DOHH2 (cell line): ENCODE results near the gene IRGC.

Experiments used
- H3F3A ChIP-seq: fragments of 200-600 bp; sonication (generic), shearing (Covaris generic); 2 replicates; pipeline ENCODE4 v1.6.0; 2016; ENCODE audit warnings: antibody characterized with exemption, mild to moderate bottlenecking; ENCODE audit not compliant: control insufficient read depth, insufficient read depth
- H3K27ac ChIP-seq: fragments of 200-600 bp; sonication (generic); 2 replicates; pipeline ENCODE4 v1.5.1; 2014; ENCODE audit warnings: low read depth, mild to moderate bottlenecking, low read length, moderate library complexity
- H3K27me3 ChIP-seq: fragments of 200-600 bp; sonication (generic); 2 replicates; pipeline ENCODE4 v1.6.1; 2014; ENCODE audit warnings: mild to moderate bottlenecking, low read length, mixed read lengths; ENCODE audit not compliant: control insufficient read depth
- H3K36me3 ChIP-seq: fragments of 200-600 bp; sonication (generic); 2 replicates; pipeline ENCODE4 v1.6.1; 2014; ENCODE audit warnings: mild to moderate bottlenecking, low read length, moderate library complexity, mixed read lengths; ENCODE audit not compliant: control insufficient read depth
- H3K4me1 ChIP-seq: fragments of 200-600 bp; sonication (generic); 2 replicates; pipeline ENCODE4 v1.6.1; 2014; ENCODE audit warnings: mild to moderate bottlenecking, low read length, mixed read lengths; ENCODE audit not compliant: control insufficient read depth
- H3K4me2 ChIP-seq: fragments of 200-600 bp; sonication (generic); 2 replicates; pipeline ENCODE4 v1.6.0; 2014; ENCODE audit warnings: mild to moderate bottlenecking, low read length, moderate library complexity
- H3K4me3 ChIP-seq: fragments of 200-600 bp; sonication (generic); 2 replicates; pipeline ENCODE4 v1.5.1; 2014; ENCODE audit warnings: mild to moderate bottlenecking, low read length, mixed read lengths
- H3K79me2 ChIP-seq: fragments of 200-600 bp; sonication (generic); 2 replicates; pipeline ENCODE4 v1.6.1; 2014; ENCODE audit warnings: mild to moderate bottlenecking, low read length, mixed read lengths; ENCODE audit not compliant: control insufficient read depth
- H3K9me2 ChIP-seq: fragments of 200-600 bp; sonication (generic); replicated peaks from 2 replicates; pipeline ENCODE4 v1.6.1; 2014; ENCODE audit warnings: mild to moderate bottlenecking, low read length, mixed read lengths; ENCODE audit not compliant: control insufficient read depth
- H3K9me3 ChIP-seq: fragments of 200-600 bp; sonication (generic); 2 replicates; pipeline ENCODE4 v1.6.1; 2014; ENCODE audit warnings: antibody characterized with exemption, low read length, mixed read lengths; ENCODE audit not compliant: control insufficient read depth, insufficient read depth
- H4K20me1 ChIP-seq: fragments of 200-600 bp; sonication (generic); 2 replicates; pipeline ENCODE4 v1.6.0; 2014; ENCODE audit warnings: low read depth, mild to moderate bottlenecking, antibody characterized with exemption, low read length, moderate library complexity; ENCODE audit not compliant: control insufficient read depth, insufficient read depth
- EZH2phosphoT487 ChIP-seq: fragments of 200-600 bp; sonication (generic); IDR thresholded peaks from 2 replicates; pipeline ENCODE4 v1.6.1; 2017; ENCODE audit warnings: borderline replicate concordance, mild to moderate bottlenecking, antibody characterized with exemption, low read length, moderate library complexity, mixed read lengths
- TF ChIP-seq, protein P1 (sequence below): fragments of 200-600 bp; sonication (generic); IDR thresholded peaks from one replicate; pipeline ENCODE4 v1.5.1; 2014; ENCODE audit warnings: antibody characterized with exemption, mild to moderate bottlenecking, low read depth, low read length; ENCODE audit not compliant: poor library complexity, severe bottlenecking

The IRGC gene

DNA sequence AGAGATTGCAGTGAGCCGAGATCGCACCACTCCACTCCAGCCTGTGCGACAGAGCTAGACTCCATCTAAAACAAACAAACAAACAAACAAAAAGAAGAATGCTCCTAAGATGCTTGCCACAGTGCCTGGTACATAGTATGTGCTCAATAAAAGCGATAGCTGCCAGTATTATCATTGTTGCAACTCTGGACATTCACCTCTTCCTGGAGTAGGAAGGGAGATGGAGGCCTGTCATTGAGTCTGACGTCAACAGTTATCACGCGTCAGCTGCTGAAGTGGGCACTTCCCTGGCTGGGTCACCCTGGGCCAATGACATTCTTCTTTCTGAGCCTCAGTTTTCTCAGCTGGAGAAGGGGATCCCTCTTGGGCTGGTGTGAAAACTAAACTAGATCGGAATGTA is 41.7 kb upstream of the IRGC start:
- H3K4me2 ChIP-seq: no peak overlapping the region
- H3K36me3 ChIP-seq: no peaks in the 10 kb centered on the region
- H4K20me1 ChIP-seq: no peaks in the 10 kb centered on the region
- peaks cover 11% of the 10 kb centered on the region for H3K4me1 ChIP-seq
- no peaks in the 10 kb centered on the region for H3F3A ChIP-seq
- H3K27me3 ChIP-seq: peaks cover 25% of the 10 kb centered on the region
- no peaks in the 10 kb centered on the region for H3K9me2 ChIP-seq
- no peaks in the 10 kb centered on the region for H3K9me3 ChIP-seq
- no peak overlapping the region for H3K27ac ChIP-seq
- H3K79me2 ChIP-seq: no peaks in the 10 kb centered on the region
- no peak for TF ChIP-seq EZH2phosphoT487
- TF ChIP-seq, protein P1, sequence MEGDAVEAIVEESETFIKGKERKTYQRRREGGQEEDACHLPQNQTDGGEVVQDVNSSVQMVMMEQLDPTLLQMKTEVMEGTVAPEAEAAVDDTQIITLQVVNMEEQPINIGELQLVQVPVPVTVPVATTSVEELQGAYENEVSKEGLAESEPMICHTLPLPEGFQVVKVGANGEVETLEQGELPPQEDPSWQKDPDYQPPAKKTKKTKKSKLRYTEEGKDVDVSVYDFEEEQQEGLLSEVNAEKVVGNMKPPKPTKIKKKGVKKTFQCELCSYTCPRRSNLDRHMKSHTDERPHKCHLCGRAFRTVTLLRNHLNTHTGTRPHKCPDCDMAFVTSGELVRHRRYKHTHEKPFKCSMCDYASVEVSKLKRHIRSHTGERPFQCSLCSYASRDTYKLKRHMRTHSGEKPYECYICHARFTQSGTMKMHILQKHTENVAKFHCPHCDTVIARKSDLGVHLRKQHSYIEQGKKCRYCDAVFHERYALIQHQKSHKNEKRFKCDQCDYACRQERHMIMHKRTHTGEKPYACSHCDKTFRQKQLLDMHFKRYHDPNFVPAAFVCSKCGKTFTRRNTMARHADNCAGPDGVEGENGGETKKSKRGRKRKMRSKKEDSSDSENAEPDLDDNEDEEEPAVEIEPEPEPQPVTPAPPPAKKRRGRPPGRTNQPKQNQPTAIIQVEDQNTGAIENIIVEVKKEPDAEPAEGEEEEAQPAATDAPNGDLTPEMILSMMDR: no peak
- H3K4me3 ChIP-seq: no peak overlapping the region

DNA sequence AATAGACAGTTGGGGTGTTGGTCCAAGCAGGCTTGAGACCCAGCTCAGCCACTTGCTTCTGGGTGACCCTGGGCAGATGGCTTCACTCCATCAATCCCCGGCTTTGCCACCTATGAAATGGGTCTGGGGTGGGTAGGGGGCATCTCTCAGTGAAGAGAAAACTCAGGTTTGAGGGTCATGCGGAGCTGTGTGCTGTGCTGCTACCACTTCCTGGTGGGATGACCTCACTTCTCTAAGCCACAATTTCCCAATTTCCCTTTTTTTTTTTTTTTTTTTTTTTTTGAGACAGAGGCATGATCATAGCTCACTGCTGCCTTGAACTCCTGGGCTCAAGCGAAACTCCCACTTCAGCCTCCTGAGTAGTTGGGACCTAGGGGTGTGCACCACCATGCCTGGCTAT is 41.3 kb upstream of the IRGC start:
- no peak overlapping the region for H3K4me3 ChIP-seq
- TF ChIP-seq EZH2phosphoT487: no peak
- TF ChIP-seq, protein P1: no peak
- H3K27me3 ChIP-seq: peaks cover 21% of the 10 kb centered on the region
- H3K27ac ChIP-seq: no peak overlapping the region
- no peaks in the 10 kb centered on the region for H4K20me1 ChIP-seq
- H3K9me2 ChIP-seq: no peaks in the 10 kb centered on the region
- no peaks in the 10 kb centered on the region for H3K9me3 ChIP-seq
- H3F3A ChIP-seq: no peaks in the 10 kb centered on the region
- no peak overlapping the region for H3K4me2 ChIP-seq
- H3K79me2 ChIP-seq: no peaks in the 10 kb centered on the region
- peaks cover 7% of the 10 kb centered on the region for H3K4me1 ChIP-seq
- no peaks in the 10 kb centered on the region for H3K36me3 ChIP-seq

DNA sequence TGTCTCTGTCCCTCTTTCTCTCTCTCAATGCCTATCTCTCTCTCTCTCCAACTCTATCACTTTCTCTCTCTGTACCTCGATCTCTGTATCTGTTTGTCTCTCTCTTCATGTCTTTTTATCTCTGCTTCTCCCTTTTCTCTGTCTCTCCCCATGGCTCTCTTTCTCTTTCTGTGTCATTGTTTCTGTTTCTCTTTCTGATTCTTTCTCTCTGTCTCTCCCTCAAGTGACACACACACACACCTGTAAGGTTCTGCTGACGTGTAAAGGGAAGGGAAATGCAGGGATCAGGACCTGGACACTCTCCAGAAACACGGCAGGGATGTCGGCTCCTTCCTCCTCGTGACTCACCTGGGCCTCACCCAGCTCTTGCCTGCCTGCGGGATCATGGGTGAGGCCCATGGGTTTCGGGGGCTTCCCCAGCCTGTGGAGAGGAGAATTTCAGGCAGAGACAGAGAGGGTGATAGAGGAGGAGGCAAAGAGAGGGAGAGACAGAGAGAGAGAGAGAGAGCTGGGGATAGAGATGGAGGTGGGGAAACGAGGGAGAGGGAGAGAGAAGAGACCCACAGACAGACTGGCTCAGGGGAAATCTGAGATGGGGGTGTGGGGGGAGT is 40.5 kb upstream of the IRGC start:
- peaks cover 13% of the 10 kb centered on the region for H3K27me3 ChIP-seq
- no peak overlapping the region for H3K27ac ChIP-seq
- H3K4me2 ChIP-seq: no peak overlapping the region
- no peaks in the 10 kb centered on the region for H3F3A ChIP-seq
- H3K9me3 ChIP-seq: no peaks in the 10 kb centered on the region
- no peaks in the 10 kb centered on the region for H3K9me2 ChIP-seq
- H3K79me2 ChIP-seq: no peaks in the 10 kb centered on the region
- H4K20me1 ChIP-seq: no peaks in the 10 kb centered on the region
- no peaks in the 10 kb centered on the region for H3K4me1 ChIP-seq
- no peak for TF ChIP-seq EZH2phosphoT487
- TF ChIP-seq, protein P1: no peak
- H3K4me3 ChIP-seq: no peak overlapping the region
- no peaks in the 10 kb centered on the region for H3K36me3 ChIP-seq

DNA sequence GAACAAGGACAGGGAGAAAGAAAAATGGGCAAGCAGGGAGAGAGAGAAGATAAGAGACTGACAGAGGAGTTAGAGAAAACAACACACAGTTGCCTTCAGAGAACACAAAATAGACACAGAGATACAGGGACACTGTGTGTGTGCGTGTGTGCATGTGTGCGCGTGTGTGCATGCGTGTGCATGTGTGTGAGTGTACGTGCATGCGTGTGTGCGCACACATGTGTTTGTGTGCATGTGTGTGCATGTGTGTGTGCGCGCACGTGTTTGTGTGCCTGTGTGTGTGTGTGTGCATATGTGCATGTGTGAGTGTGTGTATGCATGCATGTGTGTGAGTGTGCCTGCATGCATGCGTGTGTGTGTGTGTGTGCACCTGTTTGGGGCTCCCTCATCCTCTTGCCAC is 40.0 kb upstream of the IRGC start:
- no peaks in the 10 kb centered on the region for H3K36me3 ChIP-seq
- TF ChIP-seq EZH2phosphoT487: no peak
- TF ChIP-seq, protein P1: no peak
- no peaks in the 10 kb centered on the region for H3K9me3 ChIP-seq
- no peak overlapping the region for H3K27ac ChIP-seq
- no peaks in the 10 kb centered on the region for H3K9me2 ChIP-seq
- peaks cover 8% of the 10 kb centered on the region; the same call in 1 of the 2 replicates for H3K27me3 ChIP-seq
- H3K4me2 ChIP-seq: no peak overlapping the region
- no peaks in the 10 kb centered on the region for H4K20me1 ChIP-seq
- H3K4me3 ChIP-seq: no peak overlapping the region
- no peaks in the 10 kb centered on the region for H3K4me1 ChIP-seq
- H3K79me2 ChIP-seq: no peaks in the 10 kb centered on the region
- no peaks in the 10 kb centered on the region for H3F3A ChIP-seq
